Panc1 (cell line): Measurements from ENCODE around the gene USP49. TPM values are rescaled to one million over a fixed set of nuclear protein-coding genes. Genes with fewer than 3 reads are reported as not detected.

Experiments used
- ATAC-seq: fragments of 200-7000 bp; cut with Tn5 transposase; 2 replicates; pipeline ENCODE4 v1.9.1; 2020; ENCODE audit warnings: mild to moderate bottlenecking, moderate library complexity
- BruUV-seq: library from RNA; stranded (reverse); fragments of 400-500 nt; replicated peaks from 2 replicates; lab custom pipeline; 2021; lab: Mats Ljungman, UMichigan
- CTCF ChIA-PET: fragments of 300-600 bp; sonication (Branson Sonifier 250); formaldehyde crosslinking; loops from one replicate; lab custom pipeline; 2022; ENCODE audit warnings: antibody characterized with exemption; lab: Charles Lee
- POLR2A ChIA-PET: fragments of 300-600 bp; sonication (Branson Sonifier 250); formaldehyde crosslinking; loops from one replicate; lab custom pipeline; 2022; ENCODE audit warnings: antibody characterized with exemption; lab: Charles Lee
- DNase-seq: peaks from one replicate; pipeline ENCODE4 v3.0.0-alpha.2; 2010; ENCODE audit warnings: low read depth, low spot score
- H3K27ac ChIP-seq: 2 replicates; pipeline ENCODE4 v1.5.1; 2011; ENCODE audit warnings: mild to moderate bottlenecking, low read length, inconsistent platforms
- H3K27me3 ChIP-seq: fragments of 200-500 bp; sonication (Bioruptor generic); 2 replicates; pipeline ENCODE4 v1.6.0; 2014; ENCODE audit warnings: low read length, inconsistent platforms; ENCODE audit not compliant: control insufficient read depth, insufficient read depth
- H3K36me3 ChIP-seq: fragments of 200-500 bp; sonication (Bioruptor generic); 2 replicates; pipeline ENCODE4 v1.5.1; 2014; ENCODE audit warnings: inconsistent platforms, mild to moderate bottlenecking, low read length, moderate library complexity; ENCODE audit not compliant: control insufficient read depth, insufficient read depth
- H3K4me1 ChIP-seq: 2 replicates; pipeline ENCODE4 v1.5.1; 2011; ENCODE audit warnings: inconsistent platforms, mild to moderate bottlenecking, low read length, moderate library complexity; ENCODE audit not compliant: control insufficient read depth, insufficient read depth
- H3K4me3 ChIP-seq, 2 experiments: 2 replicates each; pipeline ENCODE4 v1.5.1; 2011 to 2012; ENCODE audit warnings: low read depth in 2 of 2, low read length in 2 of 2, mild to moderate bottlenecking in 2 of 2, inconsistent platforms in 1 of 2, moderate library complexity in 1 of 2
- H3K9me3 ChIP-seq: fragments of 200-500 bp; sonication (Bioruptor generic); 2 replicates; pipeline ENCODE4 v1.5.1; 2014; ENCODE audit warnings: low read depth, mild to moderate bottlenecking, inconsistent platforms, low read length, moderate library complexity; ENCODE audit not compliant: control insufficient read depth, insufficient read depth
- POLR2AphosphoS5 ChIP-seq: IDR thresholded peaks from 2 replicates; pipeline ENCODE4 v1.6.1; 2012; ENCODE audit warnings: mild to moderate bottlenecking, low read depth, low read length, moderate library complexity
- SIN3A ChIP-seq: IDR thresholded peaks from 2 replicates; pipeline ENCODE4 v1.6.1; 2012; ENCODE audit warnings: low read depth, mild to moderate bottlenecking, low read length, moderate library complexity, borderline replicate concordance; ENCODE audit not compliant: insufficient read depth
- TCF7L2 ChIP-seq: IDR thresholded peaks from 2 replicates; pipeline ENCODE4 v1.6.1; 2011; ENCODE audit warnings: mild to moderate bottlenecking, low read depth, low read length, inconsistent platforms
- in situ Hi-C: cut with HindIII; loops from 2 replicates; pipeline ENCODE4 v1.10.0; 2016; ENCODE audit warnings: low sequenced_read_pairs, low pct_unique_long_range_greater_than_20kb
- intact Hi-C: fragments of 100-400 bp; cut with micrococcal nuclease; formaldehyde crosslinking; loops from one replicate; pipeline ENCODE4 v1.10.0; 2022; ENCODE audit not compliant: unreplicated experiment
- total RNA-seq: library from RNA; stranded (reverse); gene quantifications from one replicate; pipeline ENCODE4 v1.2.1, GENCODE V29; 2021; ENCODE audit not compliant: unreplicated experiment
- TF ChIP-seq, protein P1 (sequence below): fragments of 450-650 bp; IDR thresholded peaks from 2 replicates; pipeline ENCODE4 v1.5.1; 2017; ENCODE audit warnings: mild to moderate bottlenecking
- TF ChIP-seq, protein P2 (sequence below), 2 experiments: IDR thresholded peaks; 2 replicates each; pipeline ENCODE4 v1.6.1; 2011 to 2012; ENCODE audit warnings: low read depth in 2 of 2, control low read depth in 1 of 2, low read length in 1 of 2, mild to moderate bottlenecking in 1 of 2, moderate library complexity in 1 of 2; ENCODE audit not compliant: insufficient read depth in 1 of 2

Gene USP49
- total RNA-seq, 1 experiment from 2014 or later, result 5.4 TPM

- Histone ChIP-seq H3K27ac (no peak overlapping the region), H3K27me3 (no peaks in the 10 kb centered on the region), H3K36me3 (no peaks in the 10 kb centered on the region), H3K4me1 (no peaks in the 10 kb centered on the region), H3K9me3 (no peaks in the 10 kb centered on the region), H3K4me3 (no peak overlapping the region)
- ChIA-PET CTCF (no interaction called here), POLR2A (interaction anchor here (0.6 kb wide), 2 partner anchors 10 to 95 kb away, joined by 3 to 6 read pairs; no protein-coding TSS in a partner anchor)
- no TSS peak for BruUV-seq
- ATAC-seq, result no peak
- intact Hi-C loops, result no loop called here
- no peak for DNase-seq
- in situ Hi-C loops, result no loop called here
- TF ChIP-seq TCF7L2 (no peak), POLR2AphosphoS5 (no peak), SIN3A (no peak)
- TF ChIP-seq, protein P1, sequence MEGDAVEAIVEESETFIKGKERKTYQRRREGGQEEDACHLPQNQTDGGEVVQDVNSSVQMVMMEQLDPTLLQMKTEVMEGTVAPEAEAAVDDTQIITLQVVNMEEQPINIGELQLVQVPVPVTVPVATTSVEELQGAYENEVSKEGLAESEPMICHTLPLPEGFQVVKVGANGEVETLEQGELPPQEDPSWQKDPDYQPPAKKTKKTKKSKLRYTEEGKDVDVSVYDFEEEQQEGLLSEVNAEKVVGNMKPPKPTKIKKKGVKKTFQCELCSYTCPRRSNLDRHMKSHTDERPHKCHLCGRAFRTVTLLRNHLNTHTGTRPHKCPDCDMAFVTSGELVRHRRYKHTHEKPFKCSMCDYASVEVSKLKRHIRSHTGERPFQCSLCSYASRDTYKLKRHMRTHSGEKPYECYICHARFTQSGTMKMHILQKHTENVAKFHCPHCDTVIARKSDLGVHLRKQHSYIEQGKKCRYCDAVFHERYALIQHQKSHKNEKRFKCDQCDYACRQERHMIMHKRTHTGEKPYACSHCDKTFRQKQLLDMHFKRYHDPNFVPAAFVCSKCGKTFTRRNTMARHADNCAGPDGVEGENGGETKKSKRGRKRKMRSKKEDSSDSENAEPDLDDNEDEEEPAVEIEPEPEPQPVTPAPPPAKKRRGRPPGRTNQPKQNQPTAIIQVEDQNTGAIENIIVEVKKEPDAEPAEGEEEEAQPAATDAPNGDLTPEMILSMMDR, result no peak
- TF ChIP-seq, protein P2, sequence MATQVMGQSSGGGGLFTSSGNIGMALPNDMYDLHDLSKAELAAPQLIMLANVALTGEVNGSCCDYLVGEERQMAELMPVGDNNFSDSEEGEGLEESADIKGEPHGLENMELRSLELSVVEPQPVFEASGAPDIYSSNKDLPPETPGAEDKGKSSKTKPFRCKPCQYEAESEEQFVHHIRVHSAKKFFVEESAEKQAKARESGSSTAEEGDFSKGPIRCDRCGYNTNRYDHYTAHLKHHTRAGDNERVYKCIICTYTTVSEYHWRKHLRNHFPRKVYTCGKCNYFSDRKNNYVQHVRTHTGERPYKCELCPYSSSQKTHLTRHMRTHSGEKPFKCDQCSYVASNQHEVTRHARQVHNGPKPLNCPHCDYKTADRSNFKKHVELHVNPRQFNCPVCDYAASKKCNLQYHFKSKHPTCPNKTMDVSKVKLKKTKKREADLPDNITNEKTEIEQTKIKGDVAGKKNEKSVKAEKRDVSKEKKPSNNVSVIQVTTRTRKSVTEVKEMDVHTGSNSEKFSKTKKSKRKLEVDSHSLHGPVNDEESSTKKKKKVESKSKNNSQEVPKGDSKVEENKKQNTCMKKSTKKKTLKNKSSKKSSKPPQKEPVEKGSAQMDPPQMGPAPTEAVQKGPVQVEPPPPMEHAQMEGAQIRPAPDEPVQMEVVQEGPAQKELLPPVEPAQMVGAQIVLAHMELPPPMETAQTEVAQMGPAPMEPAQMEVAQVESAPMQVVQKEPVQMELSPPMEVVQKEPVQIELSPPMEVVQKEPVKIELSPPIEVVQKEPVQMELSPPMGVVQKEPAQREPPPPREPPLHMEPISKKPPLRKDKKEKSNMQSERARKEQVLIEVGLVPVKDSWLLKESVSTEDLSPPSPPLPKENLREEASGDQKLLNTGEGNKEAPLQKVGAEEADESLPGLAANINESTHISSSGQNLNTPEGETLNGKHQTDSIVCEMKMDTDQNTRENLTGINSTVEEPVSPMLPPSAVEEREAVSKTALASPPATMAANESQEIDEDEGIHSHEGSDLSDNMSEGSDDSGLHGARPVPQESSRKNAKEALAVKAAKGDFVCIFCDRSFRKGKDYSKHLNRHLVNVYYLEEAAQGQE (IDR thresholded peaks at IDR 0.05; ENCODE audit: insufficient read depth in 1 of 2, low read depth in 2 of 2, low read length in 1 of 2), result no peak
These were observed 95.6 kb downstream of the USP49 start for GRCh38 chr6:41799559-41799911.

DNA sequence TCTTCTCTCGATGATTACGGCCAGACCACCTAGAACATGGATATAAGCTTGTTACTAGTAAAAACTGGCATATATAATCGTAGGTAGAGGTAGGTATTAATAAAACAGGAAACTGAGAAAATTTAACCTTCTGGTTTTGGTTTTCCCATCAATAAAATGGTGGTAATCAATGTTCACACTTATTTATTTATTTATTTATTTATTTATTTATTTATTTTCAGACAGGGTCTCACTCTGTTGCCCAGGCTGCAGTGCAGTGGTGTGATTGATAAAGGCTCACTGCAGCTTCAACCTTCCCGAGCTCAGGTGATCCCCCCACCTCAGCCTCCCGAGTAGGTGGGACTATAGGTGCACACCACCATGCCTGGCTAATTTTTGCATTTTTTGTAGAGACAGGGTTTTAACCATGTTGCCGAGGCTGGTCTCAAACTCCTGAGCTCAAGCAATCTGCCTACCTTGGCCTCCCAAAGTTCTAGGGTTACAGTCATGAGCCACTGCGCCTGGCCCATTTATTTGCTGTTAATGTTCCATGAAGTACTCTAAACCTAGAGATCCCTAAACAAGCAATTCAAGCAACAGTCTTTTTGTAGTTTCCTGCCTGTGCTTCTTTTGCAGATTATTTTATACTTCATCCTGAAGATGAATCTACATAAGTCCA is 96.1 kb downstream of the USP49 start:
- intact Hi-C loops, result no loop called here
- Histone ChIP-seq H3K36me3 (no peaks in the 10 kb centered on the region), H3K4me3 (no peak overlapping the region), H3K4me1 (no peaks in the 10 kb centered on the region), H3K27ac (no peak overlapping the region), H3K9me3 (no peaks in the 10 kb centered on the region), H3K27me3 (no peaks in the 10 kb centered on the region)
- DNase-seq (no peak), ATAC-seq (no peak)
- BruUV-seq, result no TSS peak
- no peak for TF ChIP-seq SIN3A
- TF ChIP-seq, protein P2 (IDR thresholded peaks at IDR 0.05; ENCODE audit: insufficient read depth in 1 of 2, low read depth in 2 of 2, low read length in 1 of 2), result no peak
- no peak for TF ChIP-seq POLR2AphosphoS5
- TF ChIP-seq TCF7L2, result no peak
- TF ChIP-seq, protein P1, result no peak
- ChIA-PET CTCF (no interaction called here), POLR2A (no interaction called here)
- in situ Hi-C loops, result no loop called here
